HepG2 (cell line): ENCODE measurements around the gene TCFL5. TPM values are rescaled to one million over a fixed set of nuclear protein-coding genes. Genes with fewer than 3 reads are reported as not detected.
A peak's percentile ranks its signal among the peaks of the same experiment; 100 is the strongest.

Experiments
- ATF7-NPFF ChIP-seq: sonication (generic); formaldehyde crosslinking; IDR thresholded peaks from 2 replicates; pipeline ENCODE4 v1.8.1; 2023; ENCODE audit warnings: mild to moderate bottlenecking, low read depth, missing genetic modification reagents, moderate library complexity
- EZH2 ChIP-seq: conservative IDR thresholded peaks from 2 replicates; pipeline ENCODE4 v1.6.1; 2012; ENCODE audit warnings: mild to moderate bottlenecking, low read depth, low read length, moderate library complexity
- FOXO1 ChIP-seq: sonication (generic); formaldehyde crosslinking; IDR thresholded peaks from 2 replicates; pipeline ENCODE4 v1.4.0; 2020; ENCODE audit warnings: missing genetic modification reagents
- GMEB2 ChIP-seq: IDR thresholded peaks from 2 replicates; pipeline ENCODE4 v1.6.1; 2016; ENCODE audit warnings: missing biosample characterization, missing genetic modification reagents, low read depth
- KDM6A ChIP-seq: IDR thresholded peaks from 2 replicates; pipeline ENCODE4 v1.6.1; 2016; ENCODE audit warnings: low read depth
- PRMT3 ChIP-seq: sonication (generic); formaldehyde crosslinking; IDR thresholded peaks from 2 replicates; pipeline ENCODE4 v1.8.1; 2022; ENCODE audit warnings: low read depth, mild to moderate bottlenecking, moderate library complexity, missing genetic modification reagents, borderline replicate concordance
- ZNF484 ChIP-seq: sonication (generic); formaldehyde crosslinking; IDR thresholded peaks from 2 replicates; pipeline ENCODE4 v1.5.1; 2020; ENCODE audit warnings: mild to moderate bottlenecking, low read depth, missing genetic modification reagents, borderline replicate concordance
- polyA plus RNA-seq, 8 experiments: library from polyadenylated mRNA; depleted of rRNA in 3 of 8; stranded (reverse) in 7 of 8; unstranded in 1 of 8; fragments of >200 nt; fragmentation: Illumina TruSeq in 4 of 8; extraction: Trizol in 4 of 8; gene quantifications; 2 replicates each; pipeline versions ENCODE4 v1.2.1 to v1.2.3, GENCODE V29; 2011 to 2016; ENCODE audit warnings: low read depth in 4 of 8, missing spikeins in 1 of 8, mixed read lengths in 1 of 8; ENCODE audit not compliant: insufficient read depth in 1 of 8
- total RNA-seq, 5 experiments: library from RNA; depleted of rRNA; stranded (reverse); fragments of >200 nt; fragmentation: Illumina TruSeq; extraction: Trizol; gene quantifications; 2 replicates each; pipeline ENCODE4 v1.2.3, GENCODE V29; 2016; ENCODE audit warnings: low read depth in 1 of 5
- TF ChIP-seq, protein P1 (sequence below): sonication (generic); formaldehyde crosslinking; IDR thresholded peaks from 2 replicates; pipeline ENCODE4 v1.4.0; 2020; ENCODE audit warnings: mild to moderate bottlenecking, missing genetic modification reagents
- TF ChIP-seq, protein P2 (sequence below): sonication (generic); formaldehyde crosslinking; IDR thresholded peaks from 2 replicates; pipeline ENCODE4 v1.8.1; 2022; ENCODE audit warnings: low read depth, mild to moderate bottlenecking, missing genetic modification reagents
- TF ChIP-seq, protein P3 (sequence below): sonication (generic); formaldehyde crosslinking; IDR thresholded peaks from 2 replicates; pipeline ENCODE4 v1.5.0; 2020; ENCODE audit warnings: mild to moderate bottlenecking, missing genetic modification reagents
- TF ChIP-seq, protein P4 (sequence below): sonication (generic); formaldehyde crosslinking; IDR thresholded peaks from 2 replicates; pipeline ENCODE4 v1.4.0; 2020; ENCODE audit warnings: missing genetic modification reagents, borderline replicate concordance

TCFL5 gene
- total and polyA plus RNA-seq, 2 of the 13 experiments (the other 11 are each of a cell fraction or from before 2014, with no cell fraction given): 14.8 to 20.0 TPM

DNA sequence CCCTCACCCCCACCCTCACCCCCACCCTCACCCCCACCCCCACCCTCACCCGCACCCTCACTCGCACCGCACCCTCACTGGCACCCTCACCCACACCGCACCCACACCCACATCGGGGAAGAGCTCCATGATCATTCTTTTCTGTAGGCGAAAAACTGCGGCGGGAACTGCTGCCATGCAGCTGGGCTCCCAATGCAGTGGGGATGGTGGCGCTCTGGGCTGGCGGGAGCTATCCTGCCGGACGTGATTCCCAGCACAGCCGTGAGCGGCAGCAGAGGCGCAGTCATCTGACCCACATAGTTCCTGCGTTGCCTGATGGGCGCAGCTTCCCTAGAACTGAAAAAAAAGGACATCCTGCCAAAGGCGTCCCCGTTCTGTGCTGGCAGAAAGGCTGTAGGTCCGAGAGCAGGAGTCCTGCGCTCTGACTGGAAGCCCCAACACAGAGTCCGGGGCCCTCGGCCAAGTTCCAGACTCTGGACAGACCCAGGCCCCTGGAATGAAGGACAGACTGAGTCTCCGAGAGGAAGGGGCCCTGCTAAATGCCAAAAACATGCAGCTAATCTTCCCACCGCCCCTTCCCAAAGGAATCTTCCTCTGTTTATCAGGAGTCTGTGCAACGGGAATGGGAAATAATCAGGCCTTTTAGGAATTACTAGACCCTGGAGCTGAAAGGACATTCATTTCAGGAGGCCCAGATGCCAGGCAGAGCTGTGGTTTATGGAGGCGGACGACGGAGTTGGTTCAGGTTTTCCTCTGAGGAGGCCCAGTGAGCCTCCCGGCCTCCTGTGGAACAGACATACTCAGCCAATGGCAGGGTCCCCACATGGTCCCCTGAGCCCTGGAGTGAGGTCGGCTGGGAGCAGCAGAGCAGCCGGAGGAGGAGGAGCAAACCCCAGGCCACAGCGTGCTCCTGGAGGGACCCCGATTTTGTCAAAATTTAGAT lies 14.1 kb upstream of the TCFL5 start (continued):
- TF ChIP-seq FOXO1 (CRISPR knock-in tag) (peak; percentile 55; the same call in 1 of the 2 replicates), ATF7-NPFF (peak; percentile 11; the same call in 1 of the 2 replicates), GMEB2 (CRISPR knock-in tag) (no peak), ZNF484 (no peak), PRMT3 (0 out of 2 replicates have a peak, but pooled peaks have one; percentile 36), EZH2 (no peak), KDM6A (CRISPR knock-in tag) (no peak)
- TF ChIP-seq, protein P1, sequence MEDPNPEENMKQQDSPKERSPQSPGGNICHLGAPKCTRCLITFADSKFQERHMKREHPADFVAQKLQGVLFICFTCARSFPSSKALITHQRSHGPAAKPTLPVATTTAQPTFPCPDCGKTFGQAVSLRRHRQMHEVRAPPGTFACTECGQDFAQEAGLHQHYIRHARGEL (CRISPR knock-in tag): no peak
- TF ChIP-seq, protein P2, sequence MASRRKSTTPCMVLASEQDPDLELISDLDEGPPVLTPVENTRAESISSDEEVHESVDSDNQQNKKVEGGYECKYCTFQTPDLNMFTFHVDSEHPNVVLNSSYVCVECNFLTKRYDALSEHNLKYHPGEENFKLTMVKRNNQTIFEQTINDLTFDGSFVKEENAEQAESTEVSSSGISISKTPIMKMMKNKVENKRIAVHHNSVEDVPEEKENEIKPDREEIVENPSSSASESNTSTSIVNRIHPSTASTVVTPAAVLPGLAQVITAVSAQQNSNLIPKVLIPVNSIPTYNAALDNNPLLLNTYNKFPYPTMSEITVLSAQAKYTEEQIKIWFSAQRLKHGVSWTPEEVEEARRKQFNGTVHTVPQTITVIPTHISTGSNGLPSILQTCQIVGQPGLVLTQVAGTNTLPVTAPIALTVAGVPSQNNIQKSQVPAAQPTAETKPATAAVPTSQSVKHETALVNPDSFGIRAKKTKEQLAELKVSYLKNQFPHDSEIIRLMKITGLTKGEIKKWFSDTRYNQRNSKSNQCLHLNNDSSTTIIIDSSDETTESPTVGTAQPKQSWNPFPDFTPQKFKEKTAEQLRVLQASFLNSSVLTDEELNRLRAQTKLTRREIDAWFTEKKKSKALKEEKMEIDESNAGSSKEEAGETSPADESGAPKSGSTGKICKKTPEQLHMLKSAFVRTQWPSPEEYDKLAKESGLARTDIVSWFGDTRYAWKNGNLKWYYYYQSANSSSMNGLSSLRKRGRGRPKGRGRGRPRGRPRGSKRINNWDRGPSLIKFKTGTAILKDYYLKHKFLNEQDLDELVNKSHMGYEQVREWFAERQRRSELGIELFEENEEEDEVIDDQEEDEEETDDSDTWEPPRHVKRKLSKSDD (CRISPR knock-in tag): peak; percentile 70; the same call in 1 of the 2 replicates
- TF ChIP-seq, protein P3, sequence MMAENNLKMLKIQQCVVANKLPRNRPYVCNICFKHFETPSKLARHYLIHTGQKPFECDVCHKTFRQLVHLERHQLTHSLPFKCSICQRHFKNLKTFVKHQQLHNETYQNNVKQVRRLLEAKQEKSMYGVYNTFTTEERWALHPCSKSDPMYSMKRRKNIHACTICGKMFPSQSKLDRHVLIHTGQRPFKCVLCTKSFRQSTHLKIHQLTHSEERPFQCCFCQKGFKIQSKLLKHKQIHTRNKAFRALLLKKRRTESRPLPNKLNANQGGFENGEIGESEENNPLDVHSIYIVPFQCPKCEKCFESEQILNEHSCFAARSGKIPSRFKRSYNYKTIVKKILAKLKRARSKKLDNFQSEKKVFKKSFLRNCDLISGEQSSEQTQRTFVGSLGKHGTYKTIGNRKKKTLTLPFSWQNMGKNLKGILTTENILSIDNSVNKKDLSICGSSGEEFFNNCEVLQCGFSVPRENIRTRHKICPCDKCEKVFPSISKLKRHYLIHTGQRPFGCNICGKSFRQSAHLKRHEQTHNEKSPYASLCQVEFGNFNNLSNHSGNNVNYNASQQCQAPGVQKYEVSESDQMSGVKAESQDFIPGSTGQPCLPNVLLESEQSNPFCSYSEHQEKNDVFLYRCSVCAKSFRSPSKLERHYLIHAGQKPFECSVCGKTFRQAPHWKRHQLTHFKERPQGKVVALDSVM (CRISPR knock-in tag): peak; percentile 91
- TF ChIP-seq, protein P4, sequence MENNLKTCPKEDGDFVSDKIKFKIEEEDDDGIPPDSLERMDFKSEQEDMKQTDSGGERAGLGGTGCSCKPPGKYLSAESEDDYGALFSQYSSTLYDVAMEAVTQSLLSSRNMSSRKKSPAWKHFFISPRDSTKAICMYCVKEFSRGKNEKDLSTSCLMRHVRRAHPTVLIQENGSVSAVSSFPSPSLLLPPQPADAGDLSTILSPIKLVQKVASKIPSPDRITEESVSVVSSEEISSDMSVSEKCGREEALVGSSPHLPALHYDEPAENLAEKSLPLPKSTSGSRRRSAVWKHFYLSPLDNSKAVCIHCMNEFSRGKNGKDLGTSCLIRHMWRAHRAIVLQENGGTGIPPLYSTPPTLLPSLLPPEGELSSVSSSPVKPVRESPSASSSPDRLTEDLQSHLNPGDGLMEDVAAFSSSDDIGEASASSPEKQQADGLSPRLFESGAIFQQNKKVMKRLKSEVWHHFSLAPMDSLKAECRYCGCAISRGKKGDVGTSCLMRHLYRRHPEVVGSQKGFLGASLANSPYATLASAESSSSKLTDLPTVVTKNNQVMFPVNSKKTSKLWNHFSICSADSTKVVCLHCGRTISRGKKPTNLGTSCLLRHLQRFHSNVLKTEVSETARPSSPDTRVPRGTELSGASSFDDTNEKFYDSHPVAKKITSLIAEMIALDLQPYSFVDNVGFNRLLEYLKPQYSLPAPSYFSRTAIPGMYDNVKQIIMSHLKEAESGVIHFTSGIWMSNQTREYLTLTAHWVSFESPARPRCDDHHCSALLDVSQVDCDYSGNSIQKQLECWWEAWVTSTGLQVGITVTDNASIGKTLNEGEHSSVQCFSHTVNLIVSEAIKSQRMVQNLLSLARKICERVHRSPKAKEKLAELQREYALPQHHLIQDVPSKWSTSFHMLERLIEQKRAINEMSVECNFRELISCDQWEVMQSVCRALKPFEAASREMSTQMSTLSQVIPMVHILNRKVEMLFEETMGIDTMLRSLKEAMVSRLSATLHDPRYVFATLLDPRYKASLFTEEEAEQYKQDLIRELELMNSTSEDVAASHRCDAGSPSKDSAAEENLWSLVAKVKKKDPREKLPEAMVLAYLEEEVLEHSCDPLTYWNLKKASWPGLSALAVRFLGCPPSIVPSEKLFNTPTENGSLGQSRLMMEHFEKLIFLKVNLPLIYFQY (CRISPR knock-in tag): 0 out of 2 replicates have a peak, but pooled peaks have one; percentile 41
